Measurements from ENCODE around the gene NRP2.

Gene NRP2

DNA sequence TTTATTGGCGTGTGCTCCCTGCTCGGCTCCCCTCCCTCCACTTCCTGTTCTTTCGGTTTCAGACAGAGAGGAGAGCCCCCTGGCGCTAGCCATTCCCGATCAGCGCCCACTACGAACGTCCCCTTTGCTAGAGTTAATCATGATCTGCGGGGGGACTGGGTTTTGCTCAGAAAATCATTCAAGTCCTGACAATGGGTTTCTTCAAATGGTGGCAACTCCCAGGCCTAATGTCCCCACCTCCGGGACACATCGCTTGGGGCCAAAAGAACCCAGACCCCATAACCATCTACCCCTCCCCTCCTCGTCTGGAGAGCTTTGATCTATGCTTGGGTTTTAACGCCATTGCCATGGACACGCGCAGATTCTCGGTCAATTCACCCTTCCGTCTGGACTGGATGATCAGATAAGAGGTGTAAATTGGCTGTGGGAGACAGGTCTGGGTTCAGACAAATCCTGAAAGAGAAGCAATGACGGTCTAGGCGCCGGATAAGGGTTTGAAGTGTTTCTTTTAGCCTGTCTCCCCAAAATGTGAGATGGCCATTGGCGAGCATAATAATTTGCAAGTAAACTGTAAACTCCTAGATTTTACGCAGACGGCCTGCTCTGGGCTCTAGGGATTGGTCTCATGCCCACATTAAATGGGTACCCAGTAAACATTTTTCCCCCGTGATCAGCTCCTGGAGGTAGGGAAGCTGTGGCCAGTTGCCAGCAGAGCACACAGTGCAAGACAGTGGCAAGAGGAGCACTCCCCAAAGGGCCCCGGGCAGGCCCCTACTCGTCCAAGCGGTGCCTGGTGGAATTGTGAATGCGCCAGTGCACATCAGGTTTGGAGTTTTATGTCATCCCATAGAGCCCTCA lies 4.7 kb downstream of the NRP2 start:
- H3K36me3 Mint-ChIP-seq: no peaks in the 10 kb centered on the region
- ATAC-seq (ENCODE audit: low read depth): no peak
- no peak overlapping the region for H3K27ac Mint-ChIP-seq
- no peaks in the 10 kb centered on the region for H3K9me3 Mint-ChIP-seq
- H3K27me3 Mint-ChIP-seq: peaks cover 8% of the 10 kb centered on the region
- H3K4me3 Mint-ChIP-seq: peak overlapping the region; percentile 81
- DNase-seq (ENCODE audit: low spot score in 2 of 2): no peak
- H3K4me1 Mint-ChIP-seq: peaks cover 19% of the 10 kb centered on the region

DNA sequence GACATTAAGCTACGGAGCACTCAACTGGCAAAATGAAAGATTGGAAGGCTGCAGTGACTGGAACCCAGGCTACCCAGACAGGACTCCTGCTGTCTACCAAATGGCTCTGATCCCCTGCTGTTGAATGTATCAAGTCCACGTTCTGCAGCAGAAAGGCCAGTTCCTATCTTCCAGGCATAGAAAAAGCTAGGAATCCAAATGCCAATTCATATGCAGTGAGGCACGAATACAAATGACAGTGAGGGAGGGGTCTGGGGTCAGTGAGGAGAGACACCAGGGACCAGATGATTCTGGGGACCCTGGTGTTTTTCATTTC lies 5.3 kb downstream of the NRP2 start:
- Mint-ChIP-seq H3K27me3 (peaks cover 6% of the 10 kb centered on the region), H3K4me1 (peaks cover 17% of the 10 kb centered on the region), H3K4me3 (no peak overlapping the region), H3K9me3 (no peaks in the 10 kb centered on the region), H3K36me3 (no peaks in the 10 kb centered on the region), H3K27ac (no peak overlapping the region)
- ATAC-seq (ENCODE audit: low read depth) (no peak), DNase-seq (ENCODE audit: low spot score in 2 of 2) (no peak)

DNA sequence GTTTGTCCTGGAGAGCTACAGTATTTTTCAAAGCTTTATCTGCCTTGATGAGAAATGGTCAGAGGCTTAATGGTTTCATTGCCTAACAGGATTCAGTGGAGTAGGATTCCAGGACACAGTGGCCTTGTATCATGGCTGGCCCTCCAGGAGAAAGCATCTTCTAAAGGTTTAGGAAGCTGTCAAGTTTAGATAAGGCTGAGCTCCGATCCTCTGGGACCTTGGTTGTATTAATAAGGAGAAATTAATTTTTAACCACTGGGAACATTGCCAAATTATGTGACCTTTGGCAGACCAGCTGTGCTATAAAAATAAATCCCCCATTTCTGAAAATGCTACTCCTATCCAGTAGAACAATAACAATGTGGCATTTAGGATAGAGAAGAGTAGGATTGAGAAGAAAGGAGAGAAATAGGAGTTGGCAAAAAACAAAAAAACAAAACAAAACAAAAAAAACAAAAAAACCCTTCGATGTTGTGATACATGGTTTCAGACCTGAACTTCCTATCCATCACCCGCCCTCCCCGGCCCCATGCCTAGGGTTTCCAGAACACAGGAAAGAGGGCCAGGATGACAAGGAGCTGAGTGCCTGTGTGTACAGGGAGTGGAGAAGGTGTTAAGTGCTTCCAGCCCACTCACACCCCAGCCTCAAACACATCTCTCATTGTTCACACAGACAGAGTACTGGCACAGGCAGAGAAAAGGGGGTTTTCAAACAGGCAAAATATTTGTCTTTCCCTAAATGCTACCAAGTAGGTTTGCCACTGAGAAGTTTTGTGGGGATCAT lies 6.3 kb downstream of the NRP2 start:
- no peak overlapping the region for H3K27ac Mint-ChIP-seq
- DNase-seq (ENCODE audit: low spot score in 2 of 2) (no peak), ATAC-seq (ENCODE audit: low read depth) (no peak)
- no peaks in the 10 kb centered on the region for H3K36me3 Mint-ChIP-seq
- peaks cover 9% of the 10 kb centered on the region for H3K4me1 Mint-ChIP-seq
- H3K4me3 Mint-ChIP-seq: no peak overlapping the region
- H3K9me3 Mint-ChIP-seq: no peaks in the 10 kb centered on the region
- H3K27me3 Mint-ChIP-seq: peaks cover 4% of the 10 kb centered on the region

DNA sequence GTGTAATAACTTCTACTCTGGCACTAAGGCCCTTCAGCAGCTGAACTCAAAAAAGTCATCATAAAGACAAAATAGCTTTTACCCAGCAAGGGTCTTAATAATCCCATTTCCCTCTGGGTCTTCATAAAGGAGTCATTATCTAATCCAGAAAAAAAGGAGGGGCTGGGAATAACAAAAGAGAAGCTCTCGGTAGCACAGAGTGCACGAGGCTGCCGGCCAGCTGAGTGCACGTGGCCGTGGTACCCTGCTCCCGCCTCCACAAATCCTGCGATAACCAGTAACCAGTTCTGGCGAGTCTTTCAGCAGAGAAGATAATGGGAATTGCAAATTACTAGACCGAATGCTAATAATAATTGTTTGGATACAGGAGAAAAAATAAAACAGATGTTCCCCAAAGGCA lies 7.5 kb downstream of the NRP2 start:
- Mint-ChIP-seq H3K4me1 (peaks cover 3% of the 10 kb centered on the region), H3K9me3 (no peaks in the 10 kb centered on the region), H3K27ac (no peak overlapping the region), H3K4me3 (no peak overlapping the region), H3K36me3 (no peaks in the 10 kb centered on the region), H3K27me3 (peaks cover 4% of the 10 kb centered on the region)
- DNase-seq (ENCODE audit: low spot score in 2 of 2) (no peak), ATAC-seq (ENCODE audit: low read depth) (no peak)

GRCh38 chr2:205692104-205692503 lies 9.8 kb downstream of the NRP2 start:
- H3K27ac Mint-ChIP-seq: no peak overlapping the region
- no peaks in the 10 kb centered on the region for H3K9me3 Mint-ChIP-seq
- H3K36me3 Mint-ChIP-seq: no peaks in the 10 kb centered on the region
- DNase-seq (ENCODE audit: low spot score in 2 of 2) (no peak), ATAC-seq (ENCODE audit: low read depth) (no peak)
- peaks cover 2% of the 10 kb centered on the region for H3K4me1 Mint-ChIP-seq
- H3K27me3 Mint-ChIP-seq: peaks cover 1% of the 10 kb centered on the region
- no peak overlapping the region for H3K4me3 Mint-ChIP-seq

DNA sequence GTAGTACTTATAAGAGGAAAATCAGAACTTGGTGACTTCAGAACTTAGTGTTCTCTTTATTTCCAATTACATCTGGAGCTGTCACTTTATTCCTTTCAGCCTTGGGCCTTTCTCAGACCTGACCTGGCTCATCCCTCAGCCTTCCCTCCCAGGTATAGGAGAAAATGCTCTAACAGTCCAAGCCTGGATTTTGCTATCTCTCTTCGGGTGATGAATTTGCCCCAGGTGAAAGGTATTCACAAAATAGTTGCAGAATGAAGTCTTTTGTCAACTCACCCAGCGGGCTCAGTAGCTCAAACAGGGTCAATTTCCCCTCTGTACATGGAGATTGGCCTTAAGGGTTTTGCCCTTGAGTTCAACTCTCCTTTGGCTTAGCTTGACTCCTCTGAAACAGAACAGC lies 12.0 kb downstream of the NRP2 start:
- Mint-ChIP-seq H3K36me3 (no peaks in the 10 kb centered on the region), H3K4me1 (peaks cover 4% of the 10 kb centered on the region), H3K9me3 (no peaks in the 10 kb centered on the region), H3K4me3 (no peak overlapping the region), H3K27me3 (peaks cover 1% of the 10 kb centered on the region), H3K27ac (no peak overlapping the region)
- DNase-seq (ENCODE audit: low spot score in 2 of 2) (no peak), ATAC-seq (ENCODE audit: low read depth) (no peak)

DNA sequence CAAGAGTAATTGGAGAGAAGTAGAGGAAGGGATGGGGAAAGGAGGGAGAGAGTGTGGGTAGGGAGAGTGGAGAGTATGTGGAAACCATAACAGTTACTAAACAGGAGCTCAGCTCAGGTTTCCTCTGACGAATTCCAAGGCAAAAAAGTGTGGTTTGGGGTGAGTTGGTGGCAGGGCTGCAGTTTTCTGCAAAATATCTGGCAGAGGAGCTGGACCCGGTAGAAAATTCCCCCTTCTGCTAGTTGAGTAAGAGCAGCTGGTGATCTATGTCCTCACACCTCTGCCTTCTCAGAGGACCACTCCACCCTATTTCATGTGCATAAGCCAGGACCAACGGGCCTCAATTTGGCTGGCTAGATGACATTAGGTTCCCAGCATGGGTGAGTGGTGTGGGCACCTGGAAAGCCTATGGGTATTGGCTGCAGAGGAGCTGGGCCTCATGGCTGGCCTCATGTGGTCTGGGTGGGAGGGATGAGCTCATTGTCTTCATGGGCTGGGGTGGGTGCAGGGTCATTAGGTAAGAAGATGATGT lies 13.2 kb downstream of the NRP2 start:
- H3K4me3 Mint-ChIP-seq: no peak overlapping the region
- no peaks in the 10 kb centered on the region for H3K36me3 Mint-ChIP-seq
- no peaks in the 10 kb centered on the region for H3K9me3 Mint-ChIP-seq
- no peak overlapping the region for H3K27ac Mint-ChIP-seq
- DNase-seq (ENCODE audit: low spot score in 2 of 2) (no peak), ATAC-seq (ENCODE audit: low read depth) (no peak)
- no peaks in the 10 kb centered on the region for H3K27me3 Mint-ChIP-seq
- peaks cover 16% of the 10 kb centered on the region for H3K4me1 Mint-ChIP-seq

DNA sequence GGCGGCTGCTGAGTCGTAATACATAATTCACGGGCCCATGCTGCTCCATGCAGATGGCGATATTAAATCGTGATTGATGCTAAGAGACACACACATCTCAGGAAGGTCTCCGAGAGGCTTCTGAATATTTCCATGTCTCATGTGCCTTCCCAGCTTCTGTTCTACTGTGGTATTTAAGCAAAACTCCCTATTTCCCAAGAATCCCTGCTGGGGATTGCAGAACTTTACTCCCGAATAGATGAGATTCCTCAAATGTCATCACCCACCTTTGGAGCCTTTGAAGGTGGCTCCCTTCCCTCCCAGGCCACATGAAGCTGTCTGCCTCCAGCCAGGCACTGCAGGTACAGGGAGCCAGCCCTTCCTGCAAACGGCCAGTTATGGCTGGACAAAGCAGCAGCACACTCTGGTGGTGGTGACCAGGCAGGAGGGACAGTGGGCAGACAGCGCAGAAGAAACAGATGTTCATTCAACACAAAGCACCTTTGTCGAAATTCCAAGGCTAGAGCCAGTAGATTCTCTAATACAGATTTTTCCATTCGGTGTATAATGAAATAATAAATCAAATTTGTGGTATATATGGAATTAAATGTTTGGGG lies 14.1 kb downstream of the NRP2 start:
- DNase-seq (ENCODE audit: low spot score in 2 of 2) (no peak), ATAC-seq (ENCODE audit: low read depth) (no peak)
- H3K9me3 Mint-ChIP-seq: no peaks in the 10 kb centered on the region
- H3K4me3 Mint-ChIP-seq: no peak overlapping the region
- no peaks in the 10 kb centered on the region for H3K36me3 Mint-ChIP-seq
- H3K27ac Mint-ChIP-seq: peak overlapping the region; percentile 46
- peaks cover 19% of the 10 kb centered on the region for H3K4me1 Mint-ChIP-seq
- H3K27me3 Mint-ChIP-seq: no peaks in the 10 kb centered on the region

- Mint-ChIP-seq H3K4me3 (no peak overlapping the region), H3K27ac (peak overlapping the region; percentile 46), H3K27me3 (no peaks in the 10 kb centered on the region), H3K9me3 (no peaks in the 10 kb centered on the region), H3K36me3 (no peaks in the 10 kb centered on the region), H3K4me1 (peaks cover 19% of the 10 kb centered on the region)
- DNase-seq (ENCODE audit: low spot score in 2 of 2) (no peak), ATAC-seq (ENCODE audit: low read depth) (no peak)
These were observed 14.7 kb downstream of the NRP2 start for GRCh38 chr2:205696927-205697441.

DNA sequence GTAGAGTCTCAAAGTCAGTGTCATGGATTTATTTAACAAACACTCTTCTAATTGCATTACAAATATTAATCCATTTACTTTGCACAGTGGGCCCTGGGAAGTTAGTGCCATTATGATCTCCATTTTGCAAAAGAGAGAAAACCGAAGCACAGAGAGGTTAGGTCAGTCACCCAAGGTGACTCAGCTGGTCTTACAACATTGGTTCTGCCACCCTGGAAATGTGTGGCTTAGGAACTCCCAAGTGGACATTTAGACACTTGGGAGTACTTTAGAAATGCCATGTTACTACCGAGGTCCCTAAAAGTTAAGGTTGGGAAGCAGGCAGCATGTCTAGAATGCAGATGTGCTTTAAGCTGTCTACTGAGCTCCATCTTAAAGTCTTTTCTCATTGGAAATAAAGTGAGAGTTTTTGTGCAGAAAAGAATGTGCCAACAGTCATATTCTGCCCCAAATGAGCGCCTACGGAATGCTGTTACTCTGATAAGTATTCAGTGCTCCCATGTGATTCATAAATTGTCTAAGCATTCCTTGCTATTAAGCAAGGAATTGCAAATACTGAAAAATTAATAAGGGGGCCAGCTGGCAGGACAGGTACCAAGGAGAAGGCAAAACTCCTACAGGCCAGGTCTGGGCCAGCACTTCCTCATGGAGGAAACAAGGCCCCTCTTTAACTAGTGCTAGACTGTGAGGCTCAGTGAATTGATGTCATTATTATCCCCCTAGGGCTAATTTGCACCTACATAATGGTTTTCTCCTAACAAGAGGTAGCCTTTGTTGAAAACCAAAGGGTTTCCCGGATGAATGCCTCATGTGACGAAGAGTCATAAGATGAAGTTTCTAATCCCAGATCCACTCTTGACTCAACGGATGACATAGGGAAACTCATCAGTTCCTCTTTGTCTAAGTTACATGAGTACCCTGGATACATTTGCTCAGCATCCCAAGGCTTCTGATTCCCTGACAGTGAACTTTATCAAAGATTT lies 16.3 kb downstream of the NRP2 start:
- H3K4me3 Mint-ChIP-seq: no peak overlapping the region
- DNase-seq (ENCODE audit: low spot score in 2 of 2) (no peak), ATAC-seq (ENCODE audit: low read depth) (no peak)
- no peaks in the 10 kb centered on the region for H3K36me3 Mint-ChIP-seq
- H3K27me3 Mint-ChIP-seq: no peaks in the 10 kb centered on the region
- H3K4me1 Mint-ChIP-seq: peaks cover 23% of the 10 kb centered on the region
- no peaks in the 10 kb centered on the region for H3K9me3 Mint-ChIP-seq
- no peak overlapping the region for H3K27ac Mint-ChIP-seq

- DNase-seq (ENCODE audit: low spot score in 2 of 2): no peak
- peaks cover 27% of the 10 kb centered on the region for H3K4me1 Mint-ChIP-seq
- peak; percentile 19 for ATAC-seq (ENCODE audit: low read depth)
- peak overlapping the region; percentile 11 for H3K27ac Mint-ChIP-seq
- H3K9me3 Mint-ChIP-seq: no peaks in the 10 kb centered on the region
- no peaks in the 10 kb centered on the region for H3K36me3 Mint-ChIP-seq
- H3K4me3 Mint-ChIP-seq: peak overlapping the region; percentile 61
- H3K27me3 Mint-ChIP-seq: no peaks in the 10 kb centered on the region
These were observed 17.4 kb downstream of the NRP2 start for GRCh38 chr2:205699515-205700289.

DNA sequence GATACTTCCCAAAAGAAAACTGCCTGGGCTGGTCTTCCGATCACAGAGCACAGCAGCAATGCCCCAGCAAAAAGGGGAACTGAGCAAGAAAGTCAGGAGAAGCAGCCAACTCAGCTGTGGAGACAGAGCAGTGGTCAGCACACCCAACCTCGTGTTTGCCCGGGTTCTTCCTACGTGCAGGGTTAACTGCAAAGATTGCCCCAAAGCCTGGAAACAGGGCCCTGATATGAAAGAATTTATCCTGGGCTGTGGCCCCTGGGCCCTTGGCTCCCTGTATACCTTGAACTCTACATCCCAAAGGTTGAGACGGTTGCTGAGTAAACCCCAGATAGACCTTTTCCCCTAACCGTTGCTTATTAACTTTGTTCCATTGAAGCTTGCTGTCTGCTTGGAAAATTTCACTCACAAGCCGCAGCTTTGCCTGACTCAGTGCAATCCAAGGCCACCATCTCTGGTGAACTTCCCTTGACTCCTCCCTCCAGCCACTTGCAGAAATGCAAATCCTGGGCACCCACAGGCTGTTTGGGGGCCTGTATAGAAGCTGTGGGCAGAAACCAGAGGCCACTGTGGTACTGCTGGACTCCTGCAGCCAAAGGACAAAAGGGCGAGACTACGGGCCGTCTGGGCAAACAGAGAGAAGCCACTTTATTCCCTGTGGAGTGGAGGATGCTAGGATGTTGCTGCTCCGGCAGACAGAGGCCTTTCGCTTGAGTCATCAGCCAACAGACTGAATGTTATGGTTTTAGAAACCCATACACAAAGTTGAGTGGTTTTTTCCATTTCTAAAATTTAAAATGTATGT lies 18.2 kb downstream of the NRP2 start:
- DNase-seq (ENCODE audit: low spot score in 2 of 2): no peak
- H3K27me3 Mint-ChIP-seq: no peaks in the 10 kb centered on the region
- no peaks in the 10 kb centered on the region for H3K9me3 Mint-ChIP-seq
- H3K4me3 Mint-ChIP-seq: peak overlapping the region; percentile 61
- no peaks in the 10 kb centered on the region for H3K36me3 Mint-ChIP-seq
- H3K4me1 Mint-ChIP-seq: peaks cover 27% of the 10 kb centered on the region
- H3K27ac Mint-ChIP-seq: peak overlapping the region; percentile 11
- peak; percentile 69 for ATAC-seq (ENCODE audit: low read depth)
